ENCODE measurements around the gene OPCML. TPM values are rescaled to one million over a fixed set of nuclear protein-coding genes. Genes with fewer than 3 reads are reported as not detected.

The OPCML gene
- total RNA-seq, 1 donor from 2014 or later: not detected

- no peak for DNase-seq
Measured at GRCh38 chr11:133408402-133408801, 123.9 kb downstream of the OPCML start.

DNA sequence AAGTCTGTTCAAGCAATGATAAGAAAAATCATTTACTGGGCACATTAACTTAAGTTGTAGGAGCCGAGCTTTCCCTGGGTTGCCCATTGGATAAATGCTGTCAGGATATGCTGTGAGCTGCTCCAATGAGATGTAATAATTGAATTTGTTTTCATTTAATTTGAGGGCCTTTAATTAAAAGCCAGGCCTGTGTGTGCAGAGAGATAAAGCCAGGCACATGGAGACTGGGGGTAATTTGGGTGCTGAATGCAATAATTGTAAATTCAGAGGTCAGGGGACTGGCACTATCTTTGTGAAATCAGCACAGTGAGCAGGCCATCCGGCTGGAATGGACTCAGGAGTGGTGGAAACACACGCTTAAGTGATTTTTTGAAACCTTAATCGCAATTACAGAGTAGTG lies 125.8 kb downstream of the OPCML start:
- no peak for DNase-seq

DNA sequence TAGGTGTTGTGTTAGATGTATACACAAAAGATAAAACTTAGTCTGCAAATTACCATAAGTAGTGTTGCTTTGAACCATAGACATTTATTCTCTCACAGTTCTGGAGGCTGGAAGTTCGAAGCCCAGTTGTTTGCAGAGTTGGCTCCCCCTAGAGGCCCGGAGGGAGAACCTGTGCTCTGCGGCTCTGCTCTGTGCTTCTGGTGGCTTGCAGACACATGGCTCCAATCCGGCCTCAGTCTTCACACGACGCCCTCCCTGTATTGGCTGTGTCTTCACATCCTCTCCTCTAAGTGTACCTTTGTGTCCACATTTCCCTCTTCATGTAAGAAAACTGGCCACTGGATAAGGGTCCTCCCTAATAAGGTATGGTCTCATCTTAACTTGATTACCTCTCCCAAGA lies 128.4 kb downstream of the OPCML start:
- no peak for DNase-seq

DNA sequence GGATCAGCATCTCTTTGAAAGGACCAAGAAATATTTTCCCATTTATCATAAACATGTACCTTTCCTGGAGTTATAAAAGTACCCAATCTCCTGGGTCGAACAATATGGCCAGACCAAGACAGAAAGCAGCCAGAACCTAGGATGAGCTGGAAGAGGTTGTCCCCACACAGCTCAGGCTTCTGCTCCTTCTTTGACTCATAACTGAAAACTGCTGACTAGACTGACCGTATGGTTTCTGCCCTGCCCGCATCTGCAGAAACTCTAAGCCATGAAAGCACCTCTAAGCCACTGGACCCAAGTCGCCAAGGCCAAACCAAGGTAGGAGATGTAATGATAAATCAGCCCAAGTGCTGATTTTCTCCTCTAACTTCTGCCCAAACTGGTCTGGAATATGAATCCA lies 129.8 kb downstream of the OPCML start:
- no peak for DNase-seq

DNA sequence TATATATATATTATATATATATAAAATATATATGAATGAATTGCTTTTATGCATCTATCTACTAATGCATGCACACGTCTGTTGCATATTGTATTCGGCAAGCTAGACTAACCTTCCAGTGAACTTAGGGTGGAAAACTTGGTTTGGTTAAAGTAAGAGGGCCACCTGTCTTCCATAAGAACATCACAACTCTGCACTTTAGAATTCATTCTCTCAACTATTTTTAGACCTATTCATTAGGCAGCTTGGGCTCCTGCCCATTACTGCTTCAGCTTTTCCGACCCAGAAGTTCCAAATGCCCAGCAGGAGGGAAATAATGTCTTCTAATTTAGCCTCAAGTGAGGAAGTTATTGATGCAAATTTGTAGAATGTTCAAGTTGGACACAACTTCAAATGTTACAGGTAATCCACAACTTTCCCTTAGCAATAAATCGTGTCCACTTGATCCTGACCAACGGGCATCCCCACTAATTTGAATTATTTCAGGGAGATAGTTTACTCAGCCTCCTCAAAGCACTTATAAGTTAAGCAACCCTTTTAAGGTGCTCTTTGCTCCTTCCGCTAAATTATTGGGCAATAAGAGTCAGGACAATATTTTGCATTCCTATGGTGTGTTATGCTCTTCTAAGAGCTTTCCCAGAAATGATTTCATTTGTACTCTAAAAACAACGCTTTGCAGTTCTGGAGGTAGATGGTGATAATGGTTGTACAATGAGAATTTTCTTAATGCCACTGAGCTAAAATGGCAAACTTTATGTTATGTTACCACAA lies 132.3 kb downstream of the OPCML start:
- DNase-seq: no peak

DNA sequence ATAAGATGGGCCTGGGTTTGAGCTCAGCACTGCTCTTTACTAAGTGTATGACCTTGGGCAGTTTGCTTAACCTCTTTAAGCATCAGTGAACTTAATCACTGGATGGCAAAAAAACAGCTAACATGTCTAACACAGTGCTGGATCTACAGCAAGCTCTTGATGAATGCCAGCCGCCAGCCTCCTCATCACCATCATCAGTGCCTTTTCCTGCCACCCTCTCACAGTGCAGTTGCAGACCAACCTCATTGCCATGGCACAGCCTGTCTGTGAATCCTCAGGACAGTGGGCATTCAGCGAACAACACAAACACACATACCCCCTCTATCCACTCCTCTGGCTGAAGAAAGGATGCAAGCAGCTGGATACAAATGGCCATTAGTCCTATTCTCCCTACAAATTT lies 133.0 kb downstream of the OPCML start:
- DNase-seq: no peak

DNA sequence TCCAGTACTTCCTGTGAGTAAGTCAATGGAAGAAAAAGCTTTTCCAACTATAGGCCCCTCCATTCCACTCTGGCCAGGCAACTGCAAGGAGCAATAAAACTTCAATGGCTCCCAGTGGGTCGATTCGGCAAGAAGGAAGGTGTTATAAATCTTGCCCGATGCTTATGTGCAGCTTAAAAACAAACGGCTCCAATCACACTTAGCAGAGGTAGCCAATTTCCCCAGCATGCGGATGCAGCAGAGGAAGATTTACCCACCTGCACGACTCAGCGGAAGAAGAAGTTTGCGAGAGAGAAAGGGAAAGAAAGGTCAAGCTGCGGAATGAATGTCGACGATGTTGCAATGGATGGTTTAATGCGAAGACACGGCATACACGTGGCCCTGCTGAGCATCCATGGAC lies 141.5 kb downstream of the OPCML start:
- no peak for DNase-seq

DNA sequence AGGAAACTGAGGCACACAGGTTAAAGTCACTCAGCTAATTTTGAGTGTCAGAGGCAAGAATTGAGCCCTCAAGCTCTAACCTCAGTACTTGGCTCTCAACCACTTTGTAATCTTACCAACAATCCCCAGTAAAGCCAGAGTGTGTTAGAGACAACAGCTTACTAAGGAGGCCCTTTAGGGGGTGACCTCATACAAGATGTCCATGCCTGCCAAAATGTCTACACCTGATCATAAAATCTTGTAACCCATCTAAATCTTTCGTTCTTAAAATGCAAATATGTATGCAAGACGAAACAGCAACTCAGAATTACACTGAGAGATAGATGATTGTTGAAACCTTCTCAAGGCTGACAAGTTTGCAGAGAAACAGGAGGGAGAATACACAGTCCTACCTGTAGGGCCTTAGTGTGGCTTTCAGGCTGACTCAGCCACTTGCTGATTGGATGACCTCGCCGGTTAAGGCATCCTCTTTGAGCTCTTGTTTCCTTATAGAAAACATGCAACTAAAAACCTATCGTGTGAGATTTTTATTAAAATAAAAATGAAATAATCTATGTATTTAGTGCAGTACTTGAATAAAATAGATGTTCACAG lies 143.2 kb downstream of the OPCML start:
- no peak for DNase-seq

- no peak for DNase-seq
Measured at GRCh38 chr11:133388260-133388659, 144.0 kb downstream of the OPCML start.

DNA sequence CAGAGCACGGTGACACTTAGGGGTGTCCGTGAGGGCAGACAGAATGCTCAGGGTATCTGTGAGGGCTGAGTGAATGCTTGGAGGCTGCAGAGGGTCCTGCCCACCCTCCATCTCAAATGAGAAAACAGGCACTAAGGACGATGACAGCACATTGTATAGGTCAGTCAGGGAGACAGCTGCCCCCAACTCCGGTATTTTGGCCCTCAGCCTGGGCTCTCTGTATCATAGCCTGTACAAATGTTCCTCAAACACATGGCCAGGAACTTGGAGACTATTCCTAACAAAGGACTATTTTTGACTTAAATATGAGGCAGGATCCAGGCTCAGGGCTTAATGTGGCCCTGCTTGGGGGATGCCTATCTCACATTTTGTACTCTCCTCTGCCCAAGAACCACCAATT lies 145.4 kb downstream of the OPCML start:
- DNase-seq: no peak

DNA sequence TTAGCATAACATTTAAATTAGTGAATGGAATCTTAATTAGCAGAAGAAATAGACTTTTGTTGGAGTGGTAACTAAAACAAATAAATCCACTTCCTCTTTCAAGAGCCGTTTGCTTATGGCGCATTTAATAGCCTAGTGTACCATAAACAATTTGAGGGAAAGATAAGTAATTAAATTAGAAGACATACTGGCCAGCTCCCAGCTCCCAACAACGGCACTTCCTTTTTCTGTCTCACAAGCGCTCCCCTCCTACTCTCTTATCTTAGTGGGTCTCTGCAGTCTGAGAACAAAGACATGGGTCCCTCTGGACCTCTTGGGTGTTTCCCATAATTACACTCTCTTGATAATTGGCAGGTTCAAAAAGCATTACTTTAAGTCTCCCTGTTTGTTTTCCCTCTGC lies 146.0 kb downstream of the OPCML start:
- DNase-seq: no peak

GRCh38 chr11:133385781-133386180 lies 146.5 kb downstream of the OPCML start:
- DNase-seq: no peak

GRCh38 chr11:133384731-133385130 lies 147.6 kb downstream of the OPCML start:
- DNase-seq: no peak

DNA sequence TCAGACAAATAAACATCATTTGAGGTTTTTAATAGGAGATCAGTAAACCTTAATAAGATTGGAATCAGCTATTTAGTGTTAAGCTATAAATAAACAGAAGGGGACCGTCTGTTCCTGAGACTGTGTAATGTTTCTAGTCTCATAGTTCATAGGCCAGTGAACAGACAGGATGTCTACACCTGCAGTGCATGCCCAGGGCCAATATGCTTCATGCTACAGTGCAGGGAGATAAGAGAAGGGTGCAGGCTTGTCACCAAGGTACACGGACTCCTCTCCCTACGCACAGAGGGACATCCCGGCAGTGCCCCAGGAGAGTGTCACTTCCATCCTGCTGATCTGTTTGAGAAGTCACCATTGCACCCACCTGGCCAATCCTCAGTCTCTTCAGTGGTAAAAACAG lies 148.6 kb downstream of the OPCML start:
- DNase-seq: no peak

- DNase-seq: no peak
Measured at GRCh38 chr11:133383201-133383600, 149.1 kb downstream of the OPCML start.

DNA sequence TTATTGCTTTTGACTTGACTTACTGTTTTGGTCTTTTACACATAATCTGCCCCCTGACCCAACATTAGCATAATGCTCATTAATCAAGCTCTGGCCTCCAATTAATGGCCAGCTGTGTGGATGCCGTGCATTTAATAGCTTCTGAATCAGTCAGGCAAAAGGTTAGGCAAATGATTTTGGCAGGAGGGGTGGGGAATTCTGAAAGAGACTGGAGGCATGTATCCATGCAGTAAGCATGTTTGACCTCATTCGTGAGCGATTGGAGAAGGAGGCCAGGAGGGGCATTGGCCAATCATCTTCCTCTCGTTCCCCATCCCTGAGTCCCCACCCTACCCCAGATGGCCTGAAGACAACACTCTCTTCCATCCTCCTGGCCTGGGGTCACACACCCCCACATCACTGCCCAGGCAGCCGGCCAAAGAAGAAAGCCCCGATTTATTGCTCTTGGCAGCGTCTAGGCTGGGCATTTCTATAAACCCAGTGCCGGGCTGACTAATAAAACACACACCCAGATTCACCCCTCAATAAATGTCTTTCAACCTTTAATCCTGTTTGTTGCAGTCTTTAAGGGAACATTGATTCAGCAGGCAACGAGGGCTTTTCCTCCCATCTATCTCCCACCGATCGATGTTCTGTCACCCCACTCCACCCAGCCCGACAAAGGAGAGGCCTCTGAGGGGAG lies 150.0 kb downstream of the OPCML start:
- no peak for DNase-seq

- DNase-seq: no peak
Measured at GRCh38 chr11:133381761-133382130, 150.6 kb downstream of the OPCML start.

GRCh38 chr11:133366147-133366546 lies 166.2 kb downstream of the OPCML start:
- DNase-seq: no peak

- DNase-seq: no peak
Measured at GRCh38 chr11:133362916-133363315, 169.4 kb downstream of the OPCML start.

GRCh38 chr11:133362156-133362555 lies 170.1 kb downstream of the OPCML start:
- DNase-seq: no peak

DNA sequence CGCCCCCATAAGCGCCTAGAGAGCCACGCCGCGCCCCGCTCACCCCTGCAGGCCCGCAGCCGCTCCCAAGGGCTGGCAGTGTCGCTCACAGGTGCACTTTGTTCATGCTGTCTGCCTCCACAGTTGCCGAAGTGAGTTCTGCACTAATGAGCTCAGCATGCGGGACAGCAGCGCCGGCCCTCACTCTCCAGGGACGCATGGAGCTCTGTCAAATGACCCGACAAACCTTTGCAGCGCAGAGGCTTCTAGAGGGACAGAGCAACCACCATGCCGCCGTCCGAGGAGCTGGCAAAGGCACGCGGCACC lies 170.7 kb downstream of the OPCML start:
- no peak for DNase-seq

GRCh38 chr11:133360860-133361688 lies 171.2 kb downstream of the OPCML start:
- DNase-seq: no peak

DNA sequence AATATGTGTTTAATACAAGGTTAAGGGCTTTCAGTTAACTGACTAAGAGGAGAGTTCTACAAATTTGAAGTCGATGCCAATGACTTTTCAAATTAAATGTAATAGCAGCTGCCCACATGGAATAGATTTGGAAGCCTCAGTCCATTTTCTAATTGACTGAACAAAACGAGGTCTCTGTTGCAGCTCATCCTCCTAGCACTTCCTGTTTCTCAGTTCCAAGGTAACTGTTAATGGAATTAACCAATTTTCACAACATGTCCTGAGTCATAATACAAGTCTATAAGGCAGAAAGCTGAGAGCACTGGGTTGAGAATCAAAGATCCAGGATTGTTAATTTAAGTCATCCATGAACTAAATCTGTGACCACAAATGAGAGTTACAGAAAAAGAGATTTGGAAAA lies 177.2 kb downstream of the OPCML start:
- DNase-seq: no peak
